ENCODE data around the gene ZBTB7A.

ZBTB7A gene

GRCh38 chr19:4042731-4043082, 24.0 kb downstream of the ZBTB7A start:
- ATAC-seq (ENCODE audit: low read depth) (0 out of 3 replicates have a peak, but pooled peaks have one; percentile 9), DNase-seq (ENCODE audit: low spot score) (no peak)
- Histone ChIP-seq H3K4me1 (ENCODE audit: insufficient read depth, poor library complexity, severe bottlenecking) (no peaks in the 10 kb centered on the region), H3K4me3 (ENCODE audit: severe bottlenecking) (no peak overlapping the region), H3K27ac (ENCODE audit: poor library complexity, severe bottlenecking) (peak overlapping the region; percentile 0), H3K36me3 (ENCODE audit: low read depth) (no peaks in the 10 kb centered on the region), H3K9me3 (ENCODE audit: severe bottlenecking) (no peaks in the 10 kb centered on the region), H3K27me3 (ENCODE audit: insufficient read depth, poor library complexity, severe bottlenecking) (no peaks in the 10 kb centered on the region)
- TF ChIP-seq, protein P1, sequence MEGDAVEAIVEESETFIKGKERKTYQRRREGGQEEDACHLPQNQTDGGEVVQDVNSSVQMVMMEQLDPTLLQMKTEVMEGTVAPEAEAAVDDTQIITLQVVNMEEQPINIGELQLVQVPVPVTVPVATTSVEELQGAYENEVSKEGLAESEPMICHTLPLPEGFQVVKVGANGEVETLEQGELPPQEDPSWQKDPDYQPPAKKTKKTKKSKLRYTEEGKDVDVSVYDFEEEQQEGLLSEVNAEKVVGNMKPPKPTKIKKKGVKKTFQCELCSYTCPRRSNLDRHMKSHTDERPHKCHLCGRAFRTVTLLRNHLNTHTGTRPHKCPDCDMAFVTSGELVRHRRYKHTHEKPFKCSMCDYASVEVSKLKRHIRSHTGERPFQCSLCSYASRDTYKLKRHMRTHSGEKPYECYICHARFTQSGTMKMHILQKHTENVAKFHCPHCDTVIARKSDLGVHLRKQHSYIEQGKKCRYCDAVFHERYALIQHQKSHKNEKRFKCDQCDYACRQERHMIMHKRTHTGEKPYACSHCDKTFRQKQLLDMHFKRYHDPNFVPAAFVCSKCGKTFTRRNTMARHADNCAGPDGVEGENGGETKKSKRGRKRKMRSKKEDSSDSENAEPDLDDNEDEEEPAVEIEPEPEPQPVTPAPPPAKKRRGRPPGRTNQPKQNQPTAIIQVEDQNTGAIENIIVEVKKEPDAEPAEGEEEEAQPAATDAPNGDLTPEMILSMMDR (IDR thresholded peaks at IDR 0.05; ENCODE audit: poor library complexity, severe bottlenecking) = no peak

GRCh38 chr19:4042064-4042730, 24.5 kb downstream of the ZBTB7A start:
- no peak for DNase-seq (ENCODE audit: low spot score)
- H3K4me1 ChIP-seq (ENCODE audit: insufficient read depth, poor library complexity, severe bottlenecking) = no peaks in the 10 kb centered on the region
- no peaks in the 10 kb centered on the region for H3K9me3 ChIP-seq (ENCODE audit: severe bottlenecking)
- H3K4me3 ChIP-seq (ENCODE audit: severe bottlenecking) = no peak overlapping the region
- peak overlapping the region; percentile 0 for H3K27ac ChIP-seq (ENCODE audit: poor library complexity, severe bottlenecking)
- ATAC-seq (ENCODE audit: low read depth) = no peak; the same call in 2 of the 3 replicates
- H3K36me3 ChIP-seq (ENCODE audit: low read depth) = peaks cover 5% of the 10 kb centered on the region; the same call in 1 of the 2 replicates
- no peaks in the 10 kb centered on the region for H3K27me3 ChIP-seq (ENCODE audit: insufficient read depth, poor library complexity, severe bottlenecking)
- TF ChIP-seq, protein P1 (IDR thresholded peaks at IDR 0.05; ENCODE audit: poor library complexity, severe bottlenecking) = no peak

GRCh38 chr19:4038661-4039423, 27.9 kb downstream of the ZBTB7A start:
- Histone ChIP-seq H3K27ac (ENCODE audit: poor library complexity, severe bottlenecking) (no peak overlapping the region), H3K9me3 (ENCODE audit: severe bottlenecking) (no peaks in the 10 kb centered on the region), H3K4me3 (ENCODE audit: severe bottlenecking) (no peak overlapping the region), H3K4me1 (ENCODE audit: insufficient read depth, poor library complexity, severe bottlenecking) (no peaks in the 10 kb centered on the region), H3K27me3 (ENCODE audit: insufficient read depth, poor library complexity, severe bottlenecking) (no peaks in the 10 kb centered on the region), H3K36me3 (ENCODE audit: low read depth) (peaks cover 10% of the 10 kb centered on the region)
- TF ChIP-seq, protein P1 (IDR thresholded peaks at IDR 0.05; ENCODE audit: poor library complexity, severe bottlenecking) = no peak
- no peak for ATAC-seq (ENCODE audit: low read depth)
- no peak for DNase-seq (ENCODE audit: low spot score)

DNA sequence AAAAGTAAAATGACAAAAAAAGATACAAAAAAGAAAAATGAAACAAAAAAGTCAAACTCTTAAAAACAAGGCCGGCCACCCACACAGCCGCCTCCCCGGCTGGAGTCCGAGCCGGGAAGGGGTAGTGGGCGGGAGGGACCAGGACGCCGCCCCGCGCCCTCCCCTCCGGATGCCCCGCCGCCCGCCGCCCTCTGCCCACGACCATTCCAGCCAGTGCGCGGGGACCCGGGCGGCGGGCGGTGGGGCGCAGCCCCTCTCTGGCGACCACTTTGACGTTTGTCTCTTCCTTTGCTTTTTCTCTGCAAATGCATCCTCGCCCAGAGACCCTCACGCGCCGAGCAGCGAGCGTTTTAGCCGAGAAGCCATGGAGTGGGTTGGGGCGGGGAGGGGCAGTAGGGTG, 28.6 kb downstream of the ZBTB7A start:
- no peak overlapping the region for H3K27ac ChIP-seq (ENCODE audit: poor library complexity, severe bottlenecking)
- no peaks in the 10 kb centered on the region for H3K4me1 ChIP-seq (ENCODE audit: insufficient read depth, poor library complexity, severe bottlenecking)
- ATAC-seq (ENCODE audit: low read depth) = no peak
- H3K36me3 ChIP-seq (ENCODE audit: low read depth) = peaks cover 10% of the 10 kb centered on the region
- no peak overlapping the region for H3K4me3 ChIP-seq (ENCODE audit: severe bottlenecking)
- DNase-seq (ENCODE audit: low spot score) = no peak
- H3K9me3 ChIP-seq (ENCODE audit: severe bottlenecking) = no peaks in the 10 kb centered on the region
- TF ChIP-seq, protein P1 (IDR thresholded peaks at IDR 0.05; ENCODE audit: poor library complexity, severe bottlenecking) = no peak
- no peaks in the 10 kb centered on the region for H3K27me3 ChIP-seq (ENCODE audit: insufficient read depth, poor library complexity, severe bottlenecking)

All from RWPE2 (cell line).